ENCODE results near the gene DGKD.

The DGKD gene

DNA sequence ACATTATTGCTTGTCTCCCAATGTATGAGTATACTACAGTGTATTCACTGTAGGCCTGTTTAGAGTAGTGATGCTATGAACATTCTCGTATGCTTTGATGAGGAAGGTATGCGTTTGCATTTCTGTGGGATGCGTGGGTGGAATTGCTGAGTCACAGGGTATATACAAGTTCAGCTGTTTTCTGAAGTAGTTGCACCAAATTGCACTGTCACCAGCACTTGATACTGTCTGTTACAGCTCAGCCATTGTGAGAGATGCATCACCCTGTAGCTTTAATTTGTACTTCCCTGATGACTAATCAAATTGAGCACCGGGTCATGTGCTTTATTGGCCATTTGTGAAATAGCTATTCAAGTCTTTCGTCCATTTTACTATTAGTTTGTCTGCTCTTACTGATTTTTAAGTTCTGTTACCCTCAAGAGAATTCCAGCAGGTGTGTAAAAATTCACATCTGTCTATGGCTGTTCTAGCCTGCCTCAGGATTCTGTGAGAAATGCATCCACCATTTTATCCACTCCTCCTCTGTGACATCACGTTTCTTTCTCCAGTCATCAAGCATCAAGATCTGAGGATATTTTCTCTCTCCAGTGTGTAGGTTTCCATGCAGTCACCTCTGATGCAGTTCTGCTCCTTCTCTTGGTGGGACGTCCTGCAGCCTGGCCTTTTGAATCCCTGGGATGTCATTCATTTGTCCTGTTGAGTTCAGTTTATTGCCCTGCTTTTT lies 72.5 kb downstream of the DGKD start:
- H3K4me3 ChIP-seq (ENCODE audit: low read length) = no peak overlapping the region
- peak; percentile 59 for DNase-seq (ENCODE audit: low read depth)
- TF ChIP-seq, protein P1, sequence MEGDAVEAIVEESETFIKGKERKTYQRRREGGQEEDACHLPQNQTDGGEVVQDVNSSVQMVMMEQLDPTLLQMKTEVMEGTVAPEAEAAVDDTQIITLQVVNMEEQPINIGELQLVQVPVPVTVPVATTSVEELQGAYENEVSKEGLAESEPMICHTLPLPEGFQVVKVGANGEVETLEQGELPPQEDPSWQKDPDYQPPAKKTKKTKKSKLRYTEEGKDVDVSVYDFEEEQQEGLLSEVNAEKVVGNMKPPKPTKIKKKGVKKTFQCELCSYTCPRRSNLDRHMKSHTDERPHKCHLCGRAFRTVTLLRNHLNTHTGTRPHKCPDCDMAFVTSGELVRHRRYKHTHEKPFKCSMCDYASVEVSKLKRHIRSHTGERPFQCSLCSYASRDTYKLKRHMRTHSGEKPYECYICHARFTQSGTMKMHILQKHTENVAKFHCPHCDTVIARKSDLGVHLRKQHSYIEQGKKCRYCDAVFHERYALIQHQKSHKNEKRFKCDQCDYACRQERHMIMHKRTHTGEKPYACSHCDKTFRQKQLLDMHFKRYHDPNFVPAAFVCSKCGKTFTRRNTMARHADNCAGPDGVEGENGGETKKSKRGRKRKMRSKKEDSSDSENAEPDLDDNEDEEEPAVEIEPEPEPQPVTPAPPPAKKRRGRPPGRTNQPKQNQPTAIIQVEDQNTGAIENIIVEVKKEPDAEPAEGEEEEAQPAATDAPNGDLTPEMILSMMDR (conservative IDR thresholded peaks at IDR 0.05; ENCODE audit: low read depth, low read length) = no peak

DNA sequence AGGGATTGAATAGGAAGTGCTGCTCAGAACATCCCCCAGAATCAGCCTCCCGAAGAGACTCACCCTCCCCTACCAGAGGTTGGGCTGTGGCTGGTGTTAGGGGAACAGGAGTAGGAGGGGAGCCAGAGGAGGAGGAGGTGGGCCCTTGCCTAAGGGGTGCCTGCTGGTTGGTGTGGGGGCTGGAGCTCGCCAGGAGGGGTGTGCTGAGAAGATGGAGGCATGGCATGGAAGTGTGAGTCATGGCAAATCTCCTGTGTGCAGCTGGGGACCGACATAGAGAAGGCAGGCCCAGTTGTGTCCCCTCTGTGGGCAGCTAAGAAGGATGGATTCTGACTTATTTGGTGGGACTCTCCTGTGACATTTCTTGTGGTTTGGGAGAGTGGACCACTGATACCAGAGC lies 73.7 kb downstream of the DGKD start:
- no peak for DNase-seq (ENCODE audit: low read depth)
- no peak overlapping the region for H3K4me3 ChIP-seq (ENCODE audit: low read length)
- TF ChIP-seq, protein P1 (conservative IDR thresholded peaks at IDR 0.05; ENCODE audit: low read depth, low read length) = no peak

DNA sequence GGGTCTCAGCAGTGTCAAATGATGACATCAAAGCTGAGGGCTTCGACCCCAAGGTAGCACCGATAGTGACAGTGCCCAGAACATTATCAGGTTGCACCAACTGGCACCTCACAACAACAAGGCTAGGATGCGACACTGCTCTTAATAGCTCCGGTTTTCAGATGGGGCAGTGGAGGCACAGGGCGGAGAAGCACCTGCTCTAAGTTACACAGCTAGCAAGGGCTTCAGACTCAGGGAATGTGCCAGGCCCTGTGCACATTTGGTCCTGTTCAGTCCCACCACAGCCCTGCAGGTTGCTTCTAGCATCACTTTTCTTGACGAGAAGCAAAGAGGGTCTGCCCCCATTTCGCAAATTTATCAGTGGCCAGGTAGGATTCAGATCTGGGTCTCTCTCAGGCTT lies 74.1 kb downstream of the DGKD start:
- TF ChIP-seq, protein P1 (conservative IDR thresholded peaks at IDR 0.05; ENCODE audit: low read depth, low read length) = no peak
- no peak overlapping the region for H3K4me3 ChIP-seq (ENCODE audit: low read length)
- DNase-seq (ENCODE audit: low read depth) = no peak

DNA sequence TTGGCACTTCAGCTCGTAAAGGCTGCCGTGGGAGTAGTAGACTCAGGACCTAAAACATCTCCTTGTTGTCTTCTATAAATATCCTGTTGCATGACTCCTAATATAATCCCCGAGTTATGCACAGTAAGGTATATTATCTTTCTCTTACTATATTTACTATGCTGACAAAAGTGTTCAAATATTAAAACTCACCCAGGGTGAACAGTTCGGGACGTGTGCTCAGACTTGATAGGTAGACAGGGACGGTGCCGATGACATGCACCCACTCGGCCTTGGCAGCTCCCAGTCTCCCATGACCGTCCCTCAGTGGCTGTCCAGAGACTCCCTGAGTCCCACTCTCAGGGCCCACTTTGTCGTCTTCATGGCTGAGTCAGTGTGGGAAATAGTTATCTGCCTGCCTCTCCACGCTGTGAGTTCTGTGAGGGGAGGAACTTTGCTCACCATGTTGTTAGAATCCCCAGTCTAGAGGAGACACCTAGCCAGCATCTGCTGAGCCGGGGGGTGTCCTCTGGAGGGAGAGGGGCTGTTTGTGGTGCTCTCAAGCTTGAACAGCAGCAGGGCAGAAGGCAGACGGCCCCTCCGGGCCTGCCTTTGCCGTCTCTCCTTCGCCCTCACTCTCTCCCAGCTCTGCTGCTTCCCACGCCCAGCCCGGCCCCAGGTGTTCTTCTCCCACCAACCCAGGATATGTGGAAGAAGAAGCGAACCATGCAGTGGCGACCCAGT lies 75.0 kb downstream of the DGKD start:
- DNase-seq (ENCODE audit: low read depth) = no peak
- TF ChIP-seq, protein P1 (conservative IDR thresholded peaks at IDR 0.05; ENCODE audit: low read depth, low read length) = no peak
- H3K4me3 ChIP-seq (ENCODE audit: low read length) = no peak overlapping the region

DNA sequence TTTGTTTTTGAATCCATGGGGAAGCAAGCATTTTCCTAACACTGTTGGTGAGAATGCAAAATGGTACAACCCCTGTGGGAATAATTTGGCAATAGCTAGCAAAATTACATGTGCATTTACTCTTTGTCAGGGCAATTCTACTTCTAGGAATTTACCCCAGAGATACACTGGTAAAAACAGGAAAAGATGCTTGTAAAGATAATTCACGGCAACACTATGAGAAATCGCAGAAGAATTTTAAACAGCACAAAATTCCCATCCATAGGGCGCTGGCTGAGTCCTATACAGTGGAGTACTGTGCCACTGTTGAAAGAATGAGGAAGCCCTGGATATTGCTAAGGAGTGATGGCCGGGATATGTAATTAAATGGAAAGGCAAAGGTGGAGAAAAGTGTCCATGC lies 75.8 kb downstream of the DGKD start:
- no peak for DNase-seq (ENCODE audit: low read depth)
- TF ChIP-seq, protein P1 (conservative IDR thresholded peaks at IDR 0.05; ENCODE audit: low read depth, low read length) = no peak
- no peak overlapping the region for H3K4me3 ChIP-seq (ENCODE audit: low read length)

DNA sequence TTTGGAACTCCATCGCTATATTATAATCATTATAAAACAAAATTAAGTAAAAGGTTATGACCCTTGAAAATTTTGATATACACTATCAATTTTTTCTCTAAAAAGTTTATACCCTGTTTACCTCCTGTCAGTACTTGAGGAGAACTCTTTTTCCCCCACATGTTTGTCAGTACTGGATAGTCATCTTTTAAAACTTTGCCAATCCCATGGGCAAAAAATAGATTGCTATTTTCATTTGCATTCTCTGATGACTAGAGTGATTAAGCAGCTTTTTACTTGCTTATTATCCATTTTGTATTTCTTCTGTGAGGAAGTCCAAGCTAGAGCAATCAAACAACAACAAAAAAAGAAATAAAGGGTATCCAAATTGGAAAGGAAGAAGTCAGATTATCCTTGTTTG lies 76.4 kb downstream of the DGKD start:
- no peak for DNase-seq (ENCODE audit: low read depth)
- H3K4me3 ChIP-seq (ENCODE audit: low read length) = no peak overlapping the region
- TF ChIP-seq, protein P1 (conservative IDR thresholded peaks at IDR 0.05; ENCODE audit: low read depth, low read length) = no peak

DNA sequence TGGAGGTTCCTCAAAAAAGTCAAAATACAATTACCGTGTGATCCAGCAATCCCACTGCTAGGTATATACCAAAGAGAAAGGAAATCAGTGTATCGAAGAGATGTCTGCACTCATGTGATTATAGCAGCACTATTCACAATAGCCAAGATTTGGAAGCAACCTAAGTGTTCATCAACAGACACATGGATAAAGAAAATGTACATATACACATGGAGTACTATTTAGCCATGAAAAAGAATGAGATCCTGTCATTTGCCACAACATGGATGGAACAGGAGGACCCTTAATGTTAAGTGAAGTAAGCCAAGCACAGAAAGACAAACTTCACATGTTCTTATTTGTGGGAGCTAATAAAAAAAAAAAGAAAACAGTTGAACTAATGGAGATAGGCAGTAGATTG lies 78.7 kb downstream of the DGKD start:
- no peak overlapping the region for H3K4me3 ChIP-seq (ENCODE audit: low read length)
- TF ChIP-seq, protein P1 (conservative IDR thresholded peaks at IDR 0.05; ENCODE audit: low read depth, low read length) = no peak
- DNase-seq (ENCODE audit: low read depth) = no peak
